ENCODE measurements around the gene TRIM71.
"Not testable (repeated sequence)": the region's sequence is repeated elsewhere in the genome, so short reads cannot be mapped to it uniquely, and the experiment has no call there.

The TRIM71 gene

GRCh38 chr3:32820430-32820829 lies 2.6 kb downstream of the TRIM71 start:
- no peak for DNase-seq

- no peak for DNase-seq
Measured at GRCh38 chr3:32820971-32821685, 3.3 kb downstream of the TRIM71 start.

GRCh38 chr3:32821686-32822296 lies 4.0 kb downstream of the TRIM71 start:
- no peak for DNase-seq

GRCh38 chr3:32822609-32823498 lies 5.1 kb downstream of the TRIM71 start:
- DNase-seq: no peak

GRCh38 chr3:32823641-32824184 lies 5.9 kb downstream of the TRIM71 start:
- DNase-seq: not testable (repeated sequence)

GRCh38 chr3:32825601-32826375 lies 8.0 kb downstream of the TRIM71 start:
- DNase-seq: no peak

GRCh38 chr3:32831062-32831461 lies 13.3 kb downstream of the TRIM71 start:
- DNase-seq: no peak

- no peak for DNase-seq
Measured at GRCh38 chr3:32831791-32832190, 14.0 kb downstream of the TRIM71 start.

- DNase-seq: no peak
Measured at GRCh38 chr3:32832193-32832592, 14.4 kb downstream of the TRIM71 start.

GRCh38 chr3:32835049-32835371 lies 17.2 kb downstream of the TRIM71 start:
- DNase-seq: no peak

GRCh38 chr3:32835961-32836360 lies 18.2 kb downstream of the TRIM71 start:
- DNase-seq: no peak

GRCh38 chr3:32836601-32837000 lies 18.8 kb downstream of the TRIM71 start:
- DNase-seq: no peak

- no peak for DNase-seq
Measured at GRCh38 chr3:32837366-32837765, 19.6 kb downstream of the TRIM71 start.

- no peak for DNase-seq
Measured at GRCh38 chr3:32837789-32838188, 20.0 kb downstream of the TRIM71 start.

- DNase-seq: no peak
Measured at GRCh38 chr3:32839714-32840085, 21.9 kb downstream of the TRIM71 start.

GRCh38 chr3:32840086-32840841 lies 22.5 kb downstream of the TRIM71 start:
- no peak for DNase-seq

- no peak for DNase-seq
Measured at GRCh38 chr3:32841341-32841740, 23.5 kb downstream of the TRIM71 start.

GRCh38 chr3:32841867-32842470 lies 24.2 kb downstream of the TRIM71 start:
- no peak for DNase-seq

GRCh38 chr3:32842531-32842931 lies 24.7 kb downstream of the TRIM71 start:
- DNase-seq: no peak

- DNase-seq: no peak
Measured at GRCh38 chr3:32842987-32843386, 25.2 kb downstream of the TRIM71 start.

- no peak for DNase-seq
Measured at GRCh38 chr3:32843510-32844321, 25.9 kb downstream of the TRIM71 start.

All from cerebellar nuclear complex (tissue), 1 donor.